Activated naive CD4-positive, alpha-beta T cell treated with anti-CD3 and anti-CD28 coated beads, Interleukin-2, amount 10 ng/mL, durations not matched to agents 7 days and 5 days (primary cell): Measurements from ENCODE around the gene SENP1.

Source experiments
- CTCF ChIA-PET: fragments of 350-600 bp; sonication (Branson Sonifier 250); formaldehyde crosslinking; loops from one replicate; lab custom pipeline; 2021; ENCODE audit warnings: antibody characterized with exemption; lab: Charles Lee
- DNase-seq: peaks from one replicate; pipeline ENCODE4 v3.0.0-alpha.2; 2020
- H3K27ac Mint-ChIP-seq: one replicate; pipeline ENCODE4 v1.8.0; 2021; ENCODE audit warnings: mild to moderate bottlenecking, moderate library complexity, mixed read lengths
- H3K27me3 Mint-ChIP-seq: one replicate; pipeline ENCODE4 v1.8.0; 2021; ENCODE audit warnings: mild to moderate bottlenecking, mixed read lengths
- H3K36me3 Mint-ChIP-seq: one replicate; pipeline ENCODE4 v1.8.0; 2021; ENCODE audit warnings: mixed read lengths
- H3K4me1 Mint-ChIP-seq: one replicate; pipeline ENCODE4 v1.8.0; 2021; ENCODE audit warnings: mixed read lengths
- H3K4me3 Mint-ChIP-seq: one replicate; pipeline ENCODE4 v1.8.0; 2021; ENCODE audit warnings: mild to moderate bottlenecking, moderate library complexity, mixed read lengths
- H3K9me3 Mint-ChIP-seq: one replicate; pipeline ENCODE4 v1.8.0; 2021; ENCODE audit warnings: mixed read lengths

Gene SENP1

GRCh38 chr12:48086327-48086726 is 19.6 kb downstream of the SENP1 start:
- H3K9me3 Mint-ChIP-seq, result no peaks in the 10 kb centered on the region
- CTCF ChIA-PET, result interaction anchor here (2.8 kb wide), 1 partner anchor 79 kb away, joined by 6 read pairs; no protein-coding TSS in a partner anchor
- no peaks in the 10 kb centered on the region for H3K4me1 Mint-ChIP-seq
- peaks cover 28% of the 10 kb centered on the region for H3K36me3 Mint-ChIP-seq
- no peak overlapping the region for H3K4me3 Mint-ChIP-seq
- no peak overlapping the region for H3K27ac Mint-ChIP-seq
- DNase-seq, result no peak
- H3K27me3 Mint-ChIP-seq, result no peaks in the 10 kb centered on the region

DNA sequence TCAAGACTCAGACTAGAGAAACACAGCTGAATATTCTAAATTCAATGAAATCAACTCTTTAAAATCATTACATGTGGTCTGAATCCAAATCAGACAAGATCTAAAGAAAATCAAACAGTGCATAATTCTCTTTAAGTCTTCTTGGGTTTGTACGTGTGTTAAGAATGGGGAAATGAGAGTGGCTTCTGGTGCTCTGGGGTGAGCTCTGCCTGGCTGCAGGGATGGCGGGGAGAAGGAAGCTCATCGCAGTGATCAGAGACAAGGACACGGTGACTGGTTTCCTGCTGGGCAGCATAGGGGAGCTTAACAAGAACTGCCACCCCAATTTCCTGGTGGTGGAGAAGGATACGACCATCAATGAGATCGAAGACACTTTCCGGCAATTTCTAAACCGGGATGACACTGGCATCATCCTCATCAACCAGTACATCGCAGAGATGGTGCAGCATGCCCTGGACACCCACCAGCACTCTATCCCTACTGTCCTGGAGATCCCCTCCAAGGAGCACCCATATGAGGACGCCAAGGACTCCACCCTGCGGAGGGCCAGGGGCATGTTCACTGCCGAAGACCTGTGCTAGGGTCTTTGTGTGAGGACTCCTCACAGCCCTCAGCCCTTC is 20.9 kb downstream of the SENP1 start:
- CTCF ChIA-PET, result interaction anchor here (0.8 to 2.8 kb wide), 3 partner anchors 72 to 98 kb away, joined by 3 to 6 read pairs (median 6); partner anchors contain the start of genes ASB8 and CCDC184
- no peak overlapping the region for H3K27ac Mint-ChIP-seq

GRCh38 chr12:48084066-48084465 is 21.8 kb downstream of the SENP1 start:
- no peak overlapping the region for H3K27ac Mint-ChIP-seq
- no peak overlapping the region for H3K4me3 Mint-ChIP-seq
- DNase-seq, result no peak
- H3K36me3 Mint-ChIP-seq, result peaks cover 27% of the 10 kb centered on the region
- CTCF ChIA-PET, result interaction anchor here (1.2 to 2.8 kb wide), 3 partner anchors 23 to 81 kb away, joined by 3 to 6 read pairs (median 6); partner anchors contain the start of gene ASB8
- no peaks in the 10 kb centered on the region for H3K4me1 Mint-ChIP-seq
- no peaks in the 10 kb centered on the region for H3K9me3 Mint-ChIP-seq
- H3K27me3 Mint-ChIP-seq, result no peaks in the 10 kb centered on the region

More for the DNA sequence above, 20.9 kb downstream of the SENP1 start:
- no peak overlapping the region for H3K4me3 Mint-ChIP-seq
- H3K27me3 Mint-ChIP-seq, result no peaks in the 10 kb centered on the region
- DNase-seq, result no peak
- peaks cover 27% of the 10 kb centered on the region for H3K36me3 Mint-ChIP-seq
- H3K9me3 Mint-ChIP-seq, result no peaks in the 10 kb centered on the region
- H3K4me1 Mint-ChIP-seq, result no peaks in the 10 kb centered on the region

- no peaks in the 10 kb centered on the region for H3K9me3 Mint-ChIP-seq
- DNase-seq, result no peak
- H3K4me3 Mint-ChIP-seq, result no peak overlapping the region
- CTCF ChIA-PET, result no interaction called here
- H3K27ac Mint-ChIP-seq, result no peak overlapping the region
- peaks cover 28% of the 10 kb centered on the region for H3K36me3 Mint-ChIP-seq
- no peaks in the 10 kb centered on the region for H3K4me1 Mint-ChIP-seq
- H3K27me3 Mint-ChIP-seq, result no peaks in the 10 kb centered on the region
Measured at GRCh38 chr12:48080821-48081220, 25.1 kb downstream of the SENP1 start.

GRCh38 chr12:48080285-48080684 is 25.6 kb downstream of the SENP1 start:
- DNase-seq, result no peak
- Mint-ChIP-seq H3K27ac (no peak overlapping the region), H3K36me3 (peaks cover 28% of the 10 kb centered on the region), H3K27me3 (no peaks in the 10 kb centered on the region), H3K4me3 (no peak overlapping the region), H3K9me3 (no peaks in the 10 kb centered on the region), H3K4me1 (no peaks in the 10 kb centered on the region)
- CTCF ChIA-PET, result interaction anchor here (1.2 kb wide), 1 partner anchor 49 kb away, joined by 3 read pairs; no protein-coding TSS in a partner anchor

DNA sequence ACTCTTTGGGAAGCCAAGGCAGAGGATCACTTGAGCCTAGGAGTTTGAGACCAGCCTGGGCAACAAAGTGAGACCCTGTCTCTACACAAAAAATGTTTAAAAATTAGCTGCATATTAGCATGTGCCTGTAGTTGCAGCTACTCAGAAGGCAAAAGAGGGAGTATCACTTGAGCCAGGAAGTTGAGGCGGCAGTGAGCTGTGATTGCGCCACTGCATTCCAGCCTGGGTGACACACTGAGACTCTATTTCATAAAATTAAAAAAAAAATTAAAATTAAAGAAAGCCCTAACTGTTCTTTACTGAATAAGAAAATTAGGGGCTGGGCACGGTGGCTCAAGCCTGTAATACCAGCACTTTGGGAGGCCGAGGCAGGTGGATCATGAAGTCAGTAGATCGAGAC is 27.0 kb downstream of the SENP1 start:
- H3K27me3 Mint-ChIP-seq, result no peaks in the 10 kb centered on the region
- CTCF ChIA-PET, result no interaction called here
- DNase-seq, result no peak
- H3K9me3 Mint-ChIP-seq, result no peaks in the 10 kb centered on the region
- peaks cover 30% of the 10 kb centered on the region for H3K36me3 Mint-ChIP-seq
- no peak overlapping the region for H3K4me3 Mint-ChIP-seq
- no peak overlapping the region for H3K27ac Mint-ChIP-seq
- H3K4me1 Mint-ChIP-seq, result no peaks in the 10 kb centered on the region

DNA sequence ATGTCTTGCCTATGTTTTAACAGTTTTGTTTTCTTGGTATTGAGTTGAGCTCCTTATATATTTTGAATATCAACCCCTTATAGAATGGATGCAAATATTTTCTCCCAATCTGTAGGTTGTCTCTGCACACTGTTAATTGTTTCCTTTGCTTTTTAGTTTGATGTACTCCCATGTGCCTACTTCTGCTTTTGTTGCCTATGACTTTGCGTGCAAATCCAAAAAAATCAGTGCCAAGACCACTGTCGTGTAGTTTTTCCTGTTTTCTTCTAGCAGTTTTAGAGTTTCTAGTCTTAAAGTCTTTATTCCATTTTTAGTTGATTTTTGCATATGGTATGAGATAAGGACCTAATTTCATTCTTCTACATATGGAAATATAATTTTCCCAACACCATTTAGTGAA is 28.8 kb downstream of the SENP1 start:
- CTCF ChIA-PET, result interaction anchor here (1.2 kb wide), 1 partner anchor 26 kb away, joined by 4 read pairs; no protein-coding TSS in a partner anchor
- DNase-seq, result no peak
- H3K4me1 Mint-ChIP-seq, result no peaks in the 10 kb centered on the region
- peaks cover 34% of the 10 kb centered on the region for H3K36me3 Mint-ChIP-seq
- H3K9me3 Mint-ChIP-seq, result no peaks in the 10 kb centered on the region
- H3K27ac Mint-ChIP-seq, result no peak overlapping the region
- H3K4me3 Mint-ChIP-seq, result no peak overlapping the region
- H3K27me3 Mint-ChIP-seq, result no peaks in the 10 kb centered on the region

GRCh38 chr12:48075832-48076231 is 30.0 kb downstream of the SENP1 start:
- DNase-seq, result no peak
- Mint-ChIP-seq H3K4me1 (no peaks in the 10 kb centered on the region), H3K27ac (no peak overlapping the region), H3K4me3 (no peak overlapping the region), H3K27me3 (no peaks in the 10 kb centered on the region), H3K36me3 (peaks cover 32% of the 10 kb centered on the region), H3K9me3 (no peaks in the 10 kb centered on the region)
- CTCF ChIA-PET, result no interaction called here

DNA sequence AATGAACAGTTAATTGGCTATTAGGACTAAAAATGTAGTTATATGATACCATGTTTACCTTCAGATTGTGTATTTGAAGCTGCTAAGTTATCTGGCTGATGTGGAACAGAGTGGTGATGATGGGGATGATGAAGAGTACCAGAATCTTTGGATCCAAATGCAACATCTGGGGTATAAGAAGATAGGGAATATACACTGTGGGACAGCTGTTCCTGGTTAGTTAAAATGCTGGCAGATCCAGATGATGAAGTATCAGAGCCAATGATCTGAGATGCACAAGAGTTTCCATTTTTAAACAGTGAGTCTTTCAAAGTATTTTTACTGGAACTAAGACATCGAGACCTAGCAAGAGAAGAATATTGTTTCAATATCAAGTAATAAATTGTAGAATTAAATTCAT is 31.6 kb downstream of the SENP1 start:
- Mint-ChIP-seq H3K4me1 (no peaks in the 10 kb centered on the region), H3K36me3 (peaks cover 43% of the 10 kb centered on the region), H3K9me3 (no peaks in the 10 kb centered on the region), H3K4me3 (no peak overlapping the region), H3K27me3 (no peaks in the 10 kb centered on the region), H3K27ac (no peak overlapping the region)
- DNase-seq, result no peak
- CTCF ChIA-PET, result no interaction called here

- Mint-ChIP-seq H3K9me3 (no peaks in the 10 kb centered on the region), H3K4me3 (no peak overlapping the region), H3K4me1 (no peaks in the 10 kb centered on the region), H3K27ac (no peak overlapping the region), H3K27me3 (no peaks in the 10 kb centered on the region), H3K36me3 (peaks cover 44% of the 10 kb centered on the region)
- CTCF ChIA-PET, result interaction anchor here (0.7 kb wide), 1 partner anchor 1026 kb away, joined by 3 read pairs; no protein-coding TSS in a partner anchor
- DNase-seq, result no peak
Measured at GRCh38 chr12:48072266-48072665, 33.6 kb downstream of the SENP1 start.

DNA sequence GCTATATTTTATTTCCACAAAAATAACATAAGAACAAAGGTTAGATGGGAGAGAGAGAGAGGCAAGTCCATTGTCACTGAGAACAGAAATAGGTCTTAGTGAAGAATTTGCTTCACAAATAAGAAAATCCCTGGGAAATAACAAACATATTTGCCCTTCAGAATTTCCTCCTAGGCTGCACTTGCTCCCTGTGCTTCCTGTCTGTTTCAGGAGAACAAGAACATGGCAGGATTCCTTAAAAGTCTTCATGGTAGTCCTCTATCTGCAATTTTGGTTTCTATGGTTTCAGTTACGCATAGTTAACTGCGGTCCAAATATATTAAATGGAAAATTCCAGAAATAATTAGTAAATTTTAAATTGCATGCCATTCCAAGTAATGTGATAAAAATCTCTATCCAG is 34.1 kb downstream of the SENP1 start:
- CTCF ChIA-PET, result interaction anchor here (0.7 kb wide), 1 partner anchor 1027 kb away, joined by 3 read pairs; no protein-coding TSS in a partner anchor
- no peak overlapping the region for H3K4me3 Mint-ChIP-seq
- H3K36me3 Mint-ChIP-seq, result peaks cover 43% of the 10 kb centered on the region
- no peaks in the 10 kb centered on the region for H3K9me3 Mint-ChIP-seq
- no peaks in the 10 kb centered on the region for H3K27me3 Mint-ChIP-seq
- DNase-seq, result no peak
- no peaks in the 10 kb centered on the region for H3K4me1 Mint-ChIP-seq
- H3K27ac Mint-ChIP-seq, result no peak overlapping the region

DNA sequence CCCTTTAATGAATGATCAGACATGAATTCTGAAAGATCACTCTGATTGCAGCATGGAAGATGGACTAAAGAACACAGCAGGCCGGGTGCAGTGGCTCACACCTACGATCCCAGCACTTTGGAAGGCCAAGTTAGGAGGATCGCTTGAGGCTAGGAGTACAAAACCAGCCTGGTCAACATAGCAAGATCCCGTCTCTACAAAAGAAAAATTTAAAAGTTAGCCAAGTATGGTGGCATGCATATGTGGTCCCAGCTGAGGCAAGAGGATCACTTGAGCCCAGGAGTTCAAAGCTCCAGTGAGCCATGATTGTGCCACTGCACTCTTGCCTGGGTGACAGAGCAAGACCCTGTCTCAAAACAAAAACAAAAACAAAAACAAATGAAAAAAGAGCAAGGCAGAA is 35.1 kb downstream of the SENP1 start:
- Mint-ChIP-seq H3K4me3 (no peak overlapping the region), H3K4me1 (no peaks in the 10 kb centered on the region), H3K36me3 (peaks cover 46% of the 10 kb centered on the region), H3K9me3 (no peaks in the 10 kb centered on the region), H3K27me3 (no peaks in the 10 kb centered on the region), H3K27ac (no peak overlapping the region)
- CTCF ChIA-PET, result no interaction called here
- no peak for DNase-seq

DNA sequence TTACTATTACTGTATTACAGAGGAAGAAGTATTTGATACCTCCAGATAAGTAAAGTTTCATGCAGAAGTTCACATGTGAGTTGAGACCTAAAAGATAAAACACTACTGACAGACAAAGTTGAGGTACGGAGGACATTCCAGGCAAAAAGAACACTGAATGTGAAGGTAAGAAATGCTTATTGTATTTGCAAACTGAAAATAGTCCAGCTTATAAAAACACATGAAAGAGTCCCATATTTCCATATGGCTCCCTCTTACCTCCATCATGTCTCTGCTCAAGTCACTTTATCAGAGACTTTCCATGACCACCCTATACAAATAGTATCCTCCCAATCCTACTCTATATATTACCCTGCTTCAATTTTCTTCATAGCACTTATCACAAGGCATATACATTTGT is 35.8 kb downstream of the SENP1 start:
- H3K9me3 Mint-ChIP-seq, result no peaks in the 10 kb centered on the region
- H3K27ac Mint-ChIP-seq, result no peak overlapping the region
- no peak for DNase-seq
- H3K4me1 Mint-ChIP-seq, result no peaks in the 10 kb centered on the region
- H3K27me3 Mint-ChIP-seq, result no peaks in the 10 kb centered on the region
- H3K36me3 Mint-ChIP-seq, result peaks cover 48% of the 10 kb centered on the region
- no peak overlapping the region for H3K4me3 Mint-ChIP-seq
- CTCF ChIA-PET, result interaction anchor here (1.2 kb wide), 1 partner anchor 119 kb away, joined by 3 read pairs; no protein-coding TSS in a partner anchor

DNA sequence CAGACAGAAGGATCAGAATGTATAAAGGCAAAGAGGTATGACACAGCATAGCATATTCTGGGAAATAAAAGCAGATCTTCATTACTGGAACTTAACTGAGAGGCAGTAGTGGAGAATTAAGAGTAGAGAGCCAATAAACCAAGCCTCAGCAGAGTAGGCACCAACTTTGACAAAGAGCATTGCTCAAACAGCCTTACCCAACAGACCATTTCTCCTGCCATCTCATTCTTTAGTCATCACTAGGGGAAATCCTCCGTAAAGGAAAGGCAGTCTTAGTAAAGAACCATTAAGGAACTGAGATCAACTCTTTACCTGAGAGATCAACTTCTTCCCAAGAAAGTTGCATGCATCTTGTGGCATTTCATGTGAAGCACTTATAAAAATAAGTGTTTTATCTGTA is 36.6 kb downstream of the SENP1 start:
- Mint-ChIP-seq H3K4me3 (no peak overlapping the region), H3K27ac (no peak overlapping the region), H3K9me3 (no peaks in the 10 kb centered on the region), H3K36me3 (peaks cover 50% of the 10 kb centered on the region), H3K4me1 (no peaks in the 10 kb centered on the region), H3K27me3 (no peaks in the 10 kb centered on the region)
- no peak for DNase-seq
- CTCF ChIA-PET, result interaction anchor here (1.2 kb wide), 1 partner anchor 120 kb away, joined by 3 read pairs; no protein-coding TSS in a partner anchor

DNA sequence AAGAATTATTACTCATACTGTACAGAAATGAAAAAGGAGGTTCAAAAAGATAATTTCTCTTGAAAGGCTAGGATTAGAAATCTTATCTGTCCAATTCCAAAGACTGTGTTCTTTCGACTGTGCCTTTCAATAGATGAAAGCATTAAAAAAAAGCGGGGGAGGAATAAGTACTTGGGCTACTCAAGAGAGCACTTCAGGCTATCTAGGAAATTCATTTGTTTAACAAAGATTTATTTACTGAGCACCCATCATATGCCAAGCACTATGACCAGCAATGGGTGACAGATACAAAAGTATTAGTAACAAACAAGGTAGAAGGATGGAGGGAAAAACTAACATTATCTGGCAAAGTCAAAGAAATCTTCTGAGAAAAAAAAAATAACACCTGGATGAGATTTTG is 37.4 kb downstream of the SENP1 start:
- H3K27ac Mint-ChIP-seq, result no peak overlapping the region
- no peaks in the 10 kb centered on the region for H3K9me3 Mint-ChIP-seq
- H3K36me3 Mint-ChIP-seq, result peaks cover 56% of the 10 kb centered on the region
- no peak overlapping the region for H3K4me3 Mint-ChIP-seq
- CTCF ChIA-PET, result no interaction called here
- H3K27me3 Mint-ChIP-seq, result no peaks in the 10 kb centered on the region
- DNase-seq, result no peak
- H3K4me1 Mint-ChIP-seq, result no peaks in the 10 kb centered on the region
